OCI-LY1 (cell line): Measurements from ENCODE around the gene VWA8.

Experiments used
- EZH2 ChIP-seq: fragments of 200-600 bp; sonication (generic), shearing (Covaris generic); IDR thresholded peaks from 2 replicates; pipeline ENCODE4 v1.8.0; 2017; ENCODE audit warnings: borderline replicate concordance, mixed run types, mild to moderate bottlenecking, antibody characterized with exemption, low read length, moderate library complexity, mixed read lengths
- TF ChIP-seq, protein P1 (sequence below): fragments of 200-600 bp; sonication (generic), shearing (Covaris generic); IDR thresholded peaks from 2 replicates; pipeline ENCODE4 v1.5.1; 2017; ENCODE audit warnings: mild to moderate bottlenecking, antibody characterized with exemption, low read length, moderate library complexity, mixed read lengths

DNA sequence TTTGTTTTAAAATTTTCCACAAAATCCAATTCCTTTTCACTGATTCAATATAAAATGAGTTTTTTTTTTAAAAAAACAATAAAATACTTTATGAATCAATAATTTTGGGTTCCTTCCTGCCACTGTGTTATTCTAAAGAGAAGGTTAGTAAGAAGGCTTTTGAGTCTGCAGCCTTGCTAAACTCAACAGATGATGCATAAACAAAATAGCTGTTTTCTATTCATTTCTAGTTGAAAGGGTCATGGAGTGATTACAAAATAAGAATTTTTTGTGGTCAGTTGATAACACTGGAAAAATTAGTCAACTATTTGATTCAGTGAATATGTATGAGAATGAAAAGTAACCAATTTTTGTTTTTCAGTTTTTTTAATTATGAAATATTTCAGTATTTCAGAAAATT, 169.9 kb downstream of the VWA8 start:
- no peak for TF ChIP-seq EZH2
- TF ChIP-seq, protein P1, sequence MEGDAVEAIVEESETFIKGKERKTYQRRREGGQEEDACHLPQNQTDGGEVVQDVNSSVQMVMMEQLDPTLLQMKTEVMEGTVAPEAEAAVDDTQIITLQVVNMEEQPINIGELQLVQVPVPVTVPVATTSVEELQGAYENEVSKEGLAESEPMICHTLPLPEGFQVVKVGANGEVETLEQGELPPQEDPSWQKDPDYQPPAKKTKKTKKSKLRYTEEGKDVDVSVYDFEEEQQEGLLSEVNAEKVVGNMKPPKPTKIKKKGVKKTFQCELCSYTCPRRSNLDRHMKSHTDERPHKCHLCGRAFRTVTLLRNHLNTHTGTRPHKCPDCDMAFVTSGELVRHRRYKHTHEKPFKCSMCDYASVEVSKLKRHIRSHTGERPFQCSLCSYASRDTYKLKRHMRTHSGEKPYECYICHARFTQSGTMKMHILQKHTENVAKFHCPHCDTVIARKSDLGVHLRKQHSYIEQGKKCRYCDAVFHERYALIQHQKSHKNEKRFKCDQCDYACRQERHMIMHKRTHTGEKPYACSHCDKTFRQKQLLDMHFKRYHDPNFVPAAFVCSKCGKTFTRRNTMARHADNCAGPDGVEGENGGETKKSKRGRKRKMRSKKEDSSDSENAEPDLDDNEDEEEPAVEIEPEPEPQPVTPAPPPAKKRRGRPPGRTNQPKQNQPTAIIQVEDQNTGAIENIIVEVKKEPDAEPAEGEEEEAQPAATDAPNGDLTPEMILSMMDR, result no peak
